Small intestine (tissue), 7 donors: Measurements from ENCODE around the gene PPP3CA. TPM values are rescaled to one million over a fixed set of nuclear protein-coding genes. Genes with fewer than 3 reads are reported as not detected.

Source experiments
- DNase-seq, 2 donors: peaks; one replicate each; pipeline versions ENCODE4 v3.0.0 to v3.0.0-alpha.2; 2013
- FAIRE-seq: peaks from 2 replicates; lab custom pipeline; 2012; peaks lifted over from hg19 to GRCh38; lab: Jason Lieb, UNC
- H3K27ac ChIP-seq, 3 donors: one replicate each; pipeline ENCODE4 v1.5.1; 2013; ENCODE audit warnings: low read length in 2 of 3, mild to moderate bottlenecking in 2 of 3, control low read depth in 1 of 3, inconsistent platforms in 1 of 3, low read depth in 1 of 3, moderate library complexity in 1 of 3
- H3K27me3 ChIP-seq, 3 donors: one replicate each; pipeline ENCODE4 v1.6.1; 2013; ENCODE audit warnings: low read length in 3 of 3, inconsistent platforms in 1 of 3; ENCODE audit not compliant: control insufficient read depth in 3 of 3, insufficient read depth in 3 of 3
- H3K36me3 ChIP-seq, 3 donors: one replicate each; pipeline ENCODE4 v1.6.1; 2013; ENCODE audit warnings: low read length in 3 of 3, inconsistent platforms in 1 of 3, low read depth in 1 of 3, mild to moderate bottlenecking in 1 of 3, moderate library complexity in 1 of 3; ENCODE audit not compliant: control insufficient read depth in 3 of 3, insufficient read depth in 2 of 3
- H3K4me1 ChIP-seq, 3 donors: one replicate each; pipeline ENCODE4 v1.6.1; 2013; ENCODE audit warnings: low read length in 2 of 3, inconsistent platforms in 1 of 3, low read depth in 1 of 3, mild to moderate bottlenecking in 1 of 3, moderate library complexity in 1 of 3; ENCODE audit not compliant: control insufficient read depth in 3 of 3, insufficient read depth in 2 of 3
- H3K4me3 ChIP-seq, 3 donors: one replicate each; pipeline ENCODE4 v1.5.1; 2013; ENCODE audit warnings: low read length in 3 of 3, control low read depth in 1 of 3, inconsistent platforms in 1 of 3, low read depth in 1 of 3, mild to moderate bottlenecking in 1 of 3, moderate library complexity in 1 of 3
- H3K9me3 ChIP-seq, 2 donors: one replicate each; pipeline ENCODE4 v1.6.1; 2013; ENCODE audit warnings: low read depth in 1 of 2, low read length in 1 of 2; ENCODE audit not compliant: control insufficient read depth in 2 of 2, insufficient read depth in 1 of 2
- WGBS, 3 donors: extraction: QIAGEN DNeasy Blood & Tissue Kit; methylation state at CpG; one replicate each; pipeline ENCODE4 v1.1.7; 2013; 5-methylcytosine and 5-hydroxymethylcytosine counted together
- polyA plus RNA-seq, 4 donors: library from polyadenylated mRNA; stranded (reverse) in 3 of 4; unstranded in 1 of 4; fragments of 200-250 nt in 3 of 4; fragments of 120-200 nt in 1 of 4; gene quantifications; one replicate each; pipeline versions ENCODE4 v1.2.1 to v1.2.3, GENCODE V29; 2013
- donor health status: healthy with polysubstance abuse.
- donor health status: control.
- donor health status: control.
- donor health status: Bipolar disorder and iron deficiency.
- donor health status: healthy.

The PPP3CA gene
- polyA plus RNA-seq, 4 donors, result 8.9 to 23.8 (median 11.2) TPM

DNA sequence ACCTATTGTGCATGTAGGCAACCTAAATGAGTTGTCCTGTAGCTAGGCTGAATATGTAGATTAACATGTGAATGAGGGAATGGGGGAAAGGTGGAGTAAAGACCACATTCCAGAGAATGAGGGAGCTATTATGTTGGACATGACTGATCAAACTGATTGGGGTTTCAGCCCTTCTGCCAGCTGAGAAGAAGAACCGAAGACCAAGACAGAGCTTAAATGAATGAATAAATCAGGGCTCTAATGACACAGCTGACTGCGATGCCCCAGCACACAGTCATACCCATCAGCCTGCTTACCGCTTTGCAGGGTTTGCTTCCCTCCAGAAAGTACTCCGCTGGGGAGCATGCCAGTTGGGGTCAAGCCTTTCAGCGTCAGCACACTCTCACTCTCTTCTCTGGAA lies 315.4 kb downstream of the PPP3CA start:
- H3K4me3 ChIP-seq, result no peak overlapping the region
- DNase-seq (no peak), FAIRE-seq (no peak)
- H3K36me3 ChIP-seq, result peaks cover 0 to 4% (median under 1%) of the 10 kb centered on the region in 3 donors
- H3K4me1 ChIP-seq, result peaks cover 0 to under 1% (median 0%) of the 10 kb centered on the region in 3 donors
- 73 to 80% (median 79%) methylated on average over 5 of the region's 5 CpGs for WGBS, 3 donors
- H3K9me3 ChIP-seq, result peaks cover 0 to 1% of the 10 kb centered on the region in 2 donors
- H3K27me3 ChIP-seq, result no peaks in the 10 kb centered on the region
- no peak overlapping the region for H3K27ac ChIP-seq

DNA sequence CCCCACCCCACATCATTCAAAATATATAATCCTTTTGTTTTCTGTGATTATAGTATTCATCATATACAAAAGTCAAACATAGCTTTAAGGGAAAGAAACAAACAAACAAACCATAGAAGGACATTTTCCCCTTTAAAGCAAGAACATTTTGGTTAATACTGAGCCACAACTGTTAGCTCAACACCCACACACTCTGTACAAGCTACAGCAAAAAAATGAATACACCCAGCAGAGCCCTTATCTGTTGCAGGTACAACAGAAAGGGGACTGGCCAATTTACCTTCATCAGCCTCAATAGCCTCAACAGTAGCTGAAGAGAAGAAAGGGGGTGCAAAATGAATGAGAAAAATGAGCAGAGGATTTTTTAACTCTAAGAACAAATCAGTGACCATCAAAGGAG lies 318.4 kb downstream of the PPP3CA start:
- no peak for FAIRE-seq

DNA sequence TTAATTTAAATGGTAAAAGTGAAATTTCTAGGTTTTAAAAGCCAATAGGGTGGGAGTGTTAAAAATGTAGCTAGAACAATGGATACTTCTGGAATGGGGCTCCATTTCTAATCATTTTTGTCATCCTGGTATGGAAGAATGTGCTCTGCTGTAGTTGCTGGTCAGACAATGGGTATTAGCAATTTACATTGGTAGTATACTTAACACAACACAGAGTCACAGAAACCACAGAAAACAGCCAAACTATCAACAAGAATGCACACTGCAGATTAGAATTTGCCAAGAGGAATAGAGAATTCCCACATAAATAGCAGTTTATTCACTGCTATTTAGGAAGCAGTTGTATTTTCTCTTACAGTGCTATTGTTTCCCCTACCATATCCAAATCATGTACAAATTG lies 319.6 kb downstream of the PPP3CA start:
- Histone ChIP-seq H3K27me3 (no peaks in the 10 kb centered on the region), H3K9me3 (no peaks in the 10 kb centered on the region), H3K4me1 (no peaks in the 10 kb centered on the region), H3K27ac (no peak overlapping the region), H3K4me3 (no peak overlapping the region), H3K36me3 (peaks cover 0 to 3% (median 2%) of the 10 kb centered on the region in 3 donors)
- DNase-seq (no peak), FAIRE-seq (no peak)

More for the DNA sequence above, 318.4 kb downstream of the PPP3CA start:
- Histone ChIP-seq H3K4me1 (no peaks in the 10 kb centered on the region), H3K27me3 (no peaks in the 10 kb centered on the region), H3K9me3 (no peaks in the 10 kb centered on the region), H3K4me3 (no peak overlapping the region), H3K27ac (peak overlapping the region in 1 of 3 donors; percentile 41), H3K36me3 (peaks cover 0 to 3% (median 2%) of the 10 kb centered on the region in 3 donors)
- peak in 1 of 2 donors; percentile 4 for DNase-seq

DNA sequence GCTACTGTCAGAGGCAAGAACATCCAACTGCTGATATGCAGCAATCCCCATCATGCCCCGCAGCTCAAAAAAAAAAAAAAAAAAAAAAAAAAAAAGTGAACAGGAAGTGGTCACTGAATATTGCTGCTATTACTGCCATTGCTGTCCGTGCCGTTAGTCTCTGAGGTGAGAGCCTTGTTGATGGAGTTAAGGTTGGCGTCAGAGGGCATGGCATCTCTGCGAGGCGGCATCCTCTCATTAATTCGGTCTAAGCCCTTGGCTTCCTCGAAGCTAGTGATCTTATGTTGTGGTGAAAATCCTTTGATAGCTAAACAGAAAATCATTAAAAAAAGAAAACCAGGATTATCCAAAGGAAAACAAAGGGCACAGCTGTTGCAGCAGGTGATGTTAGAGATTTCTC lies 321.6 kb downstream of the PPP3CA start:
- FAIRE-seq, result no peak
- Histone ChIP-seq H3K36me3 (peaks cover 0 to 2% (median 2%) of the 10 kb centered on the region in 3 donors), H3K4me1 (no peaks in the 10 kb centered on the region), H3K27ac (no peak overlapping the region), H3K27me3 (no peaks in the 10 kb centered on the region), H3K4me3 (no peak overlapping the region), H3K9me3 (no peaks in the 10 kb centered on the region)
- DNase-seq, result no peak
- WGBS, 3 donors, result 81 to 90% (median 89%) methylated on average over 8 of the region's 8 CpGs

DNA sequence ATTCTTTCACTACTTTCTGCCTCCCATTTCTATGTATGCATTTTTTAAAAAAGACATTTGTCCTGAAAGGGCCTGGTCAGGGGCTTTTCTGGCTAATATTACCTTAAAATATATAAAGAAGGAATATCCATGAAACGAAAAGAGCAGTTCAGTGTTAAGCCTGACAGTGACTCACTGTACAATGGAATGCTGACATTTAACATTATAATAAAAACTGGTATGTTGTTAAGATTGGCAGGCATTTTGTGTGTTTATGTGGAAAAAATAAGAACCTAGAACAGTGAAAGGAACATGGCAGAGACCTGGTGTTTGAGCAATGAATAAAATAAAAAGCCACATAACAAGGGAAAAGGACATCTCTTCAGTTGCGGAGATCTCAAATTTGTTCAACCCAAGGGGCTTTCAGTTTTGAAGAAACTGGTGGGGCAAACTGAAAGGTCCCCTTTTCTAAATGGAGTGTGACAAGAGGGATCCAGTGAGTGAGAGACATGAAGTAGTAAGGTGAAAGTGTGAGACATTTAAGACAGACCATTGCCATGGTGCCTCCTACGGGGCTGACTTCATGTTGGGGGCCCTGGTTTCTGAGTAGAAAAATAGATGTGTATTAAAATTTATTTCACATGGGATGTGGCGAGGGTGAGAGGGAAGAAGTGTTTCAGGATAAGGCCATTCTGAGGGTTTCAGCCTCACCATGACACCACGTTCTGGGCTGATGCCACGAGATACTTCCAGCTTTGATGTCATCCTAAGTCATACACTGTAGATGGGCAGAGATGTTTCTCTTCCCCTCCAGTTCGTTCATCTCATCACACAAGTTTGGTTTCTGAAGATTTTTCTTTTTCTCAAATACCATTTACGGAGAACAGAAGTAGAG lies 324.9 kb downstream of the PPP3CA start:
- no peak overlapping the region for H3K4me3 ChIP-seq
- H3K27me3 ChIP-seq, result no peaks in the 10 kb centered on the region
- no peak overlapping the region for H3K27ac ChIP-seq
- FAIRE-seq, result no peak
- H3K36me3 ChIP-seq, result peaks cover 0 to 2% (median 2%) of the 10 kb centered on the region in 3 donors
- 89 to 97% (median 92%) methylated on average over 8 of the region's 8 CpGs for WGBS, 3 donors
- no peaks in the 10 kb centered on the region for H3K9me3 ChIP-seq
- DNase-seq, result no peak
- peaks cover 0 to 11% (median 2%) of the 10 kb centered on the region in 3 donors for H3K4me1 ChIP-seq

DNA sequence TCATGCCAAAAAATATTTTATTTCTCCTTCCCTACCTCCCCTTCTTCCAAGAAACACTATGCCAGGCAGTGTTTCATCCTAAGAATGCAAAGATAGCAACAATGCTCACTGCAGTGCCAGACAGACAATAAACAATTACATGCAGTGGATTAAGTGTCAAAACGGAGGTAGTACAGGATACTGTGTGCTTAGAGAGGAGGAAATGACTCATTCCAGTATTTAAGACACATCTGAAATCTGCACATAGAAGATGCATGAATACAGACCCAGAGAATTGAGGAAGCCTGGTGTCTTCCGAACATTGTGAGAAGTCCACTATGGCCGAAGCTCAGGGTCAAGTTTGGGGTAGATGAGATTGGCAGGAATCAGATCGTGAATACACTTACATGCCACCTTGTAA lies 326.4 kb downstream of the PPP3CA start:
- Histone ChIP-seq H3K4me3 (no peak overlapping the region), H3K4me1 (peaks cover 0 to 11% (median 2%) of the 10 kb centered on the region in 3 donors), H3K36me3 (peaks cover 0 to 2% (median 0%) of the 10 kb centered on the region in 3 donors), H3K9me3 (no peaks in the 10 kb centered on the region), H3K27me3 (no peaks in the 10 kb centered on the region), H3K27ac (peak overlapping the region in 2 of 3 donors; percentile 20 to 53)
- 48 to 67% (median 59%) methylated on average over 4 of the region's 4 CpGs for WGBS, 3 donors
- FAIRE-seq (no peak), DNase-seq (peak in 1 of 2 donors; percentile 42)

DNA sequence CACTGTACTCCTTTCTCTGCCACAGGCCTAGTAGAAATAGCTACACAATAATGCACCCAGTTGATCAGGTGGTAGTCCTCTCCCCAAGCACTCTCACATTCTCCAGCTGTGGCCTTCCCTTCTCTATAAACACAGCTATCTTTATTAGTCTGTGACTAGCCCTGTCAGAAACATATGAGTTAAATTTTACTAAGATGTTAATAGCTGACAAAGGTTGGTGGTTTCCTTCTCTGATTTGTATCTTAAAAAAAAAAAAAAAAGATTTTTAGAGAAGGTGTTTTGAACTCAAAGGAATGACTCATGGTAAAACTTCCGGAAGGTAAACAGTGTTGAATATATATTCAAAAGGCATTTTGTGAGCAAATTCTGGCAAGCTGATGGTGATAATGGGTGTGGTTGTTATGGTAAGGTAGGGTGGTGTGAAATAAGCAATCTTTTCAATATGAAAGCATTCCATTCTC lies 327.4 kb downstream of the PPP3CA start:
- Histone ChIP-seq H3K36me3 (peaks cover 0 to 2% (median 0%) of the 10 kb centered on the region in 3 donors), H3K4me3 (no peak overlapping the region), H3K4me1 (peaks cover 0 to 11% (median 2%) of the 10 kb centered on the region in 3 donors), H3K27me3 (no peaks in the 10 kb centered on the region), H3K9me3 (no peaks in the 10 kb centered on the region), H3K27ac (peak overlapping the region in 2 of 3 donors; percentile 53 to 59)
- FAIRE-seq, result peak; percentile 85
- WGBS, 3 donors, result 3 to 33% (median 6%) methylated on average over 1 of the region's 1 CpG
- DNase-seq, result peak; percentile 59 to 63

DNA sequence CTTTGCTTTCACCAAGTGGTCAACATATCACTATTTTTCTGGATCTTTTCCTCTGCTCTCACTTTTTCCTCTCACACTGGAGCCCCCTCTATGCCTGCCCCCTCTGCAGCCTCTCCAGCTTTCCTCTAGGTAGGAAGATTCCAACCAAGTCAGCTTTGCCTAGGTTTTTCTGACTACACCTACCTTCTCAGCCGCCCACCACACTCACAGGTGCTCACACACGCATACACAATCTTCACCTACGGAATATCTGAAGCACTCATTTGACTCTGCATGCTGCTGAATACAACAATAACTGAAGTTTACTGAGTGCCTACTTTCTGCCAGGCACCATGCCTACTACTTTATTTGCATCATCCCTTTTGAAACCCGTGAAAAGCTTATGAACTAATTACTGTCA lies 328.0 kb downstream of the PPP3CA start:
- Histone ChIP-seq H3K9me3 (no peaks in the 10 kb centered on the region), H3K27me3 (no peaks in the 10 kb centered on the region), H3K36me3 (peaks cover 0 to 2% (median 0%) of the 10 kb centered on the region in 3 donors), H3K27ac (peak overlapping the region; percentile 53 to 60 (median 59)), H3K4me3 (no peak overlapping the region), H3K4me1 (peaks cover 0 to 11% (median 2%) of the 10 kb centered on the region in 3 donors)
- DNase-seq (no peak), FAIRE-seq (no peak)
- 75 to 82% (median 78%) methylated on average over 4 of the region's 4 CpGs for WGBS, 3 donors
